GM12878 (cell line): Measurements from ENCODE around the gene ZNF264.

ENCODE experiments used
- EP300 ChIP-seq, 2 experiments: fragments of 150-350 bp in 1 of 2; IDR thresholded peaks; 2 replicates each; pipeline ENCODE4 v1.6.1; 2011 to 2012; ENCODE audit warnings: low read depth in 2 of 2, low read length in 2 of 2, borderline replicate concordance in 1 of 2, improper control_type of control experiment in 1 of 2, inconsistent platforms in 1 of 2; ENCODE audit not compliant: control insufficient read depth in 1 of 2
- IKZF2 ChIP-seq, 2 experiments: fragments of 450-650 bp; IDR thresholded peaks; 2 replicates each; pipeline ENCODE4 v1.6.1; 2017; ENCODE audit warnings: mild to moderate bottlenecking in 2 of 2, moderate library complexity in 2 of 2

- TF ChIP-seq IKZF2 (IDR thresholded peaks at IDR 0.05) (no peak), EP300 (IDR thresholded peaks at IDR 0.05; ENCODE audit: borderline replicate concordance in 1 of 2, control insufficient read depth in 1 of 2, low read depth in 2 of 2, low read length in 2 of 2) (no peak)
Measured at GRCh38 chr19:57242821-57243220, 51.5 kb downstream of the ZNF264 start.
